Measurements from ENCODE around the gene HRH2. TPM values are rescaled to one million over a fixed set of nuclear protein-coding genes. Genes with fewer than 3 reads are reported as not detected.

Gene HRH2
- total RNA-seq, 2 experiments from 2014 or later = 26.9 to 27.5 TPM

DNA sequence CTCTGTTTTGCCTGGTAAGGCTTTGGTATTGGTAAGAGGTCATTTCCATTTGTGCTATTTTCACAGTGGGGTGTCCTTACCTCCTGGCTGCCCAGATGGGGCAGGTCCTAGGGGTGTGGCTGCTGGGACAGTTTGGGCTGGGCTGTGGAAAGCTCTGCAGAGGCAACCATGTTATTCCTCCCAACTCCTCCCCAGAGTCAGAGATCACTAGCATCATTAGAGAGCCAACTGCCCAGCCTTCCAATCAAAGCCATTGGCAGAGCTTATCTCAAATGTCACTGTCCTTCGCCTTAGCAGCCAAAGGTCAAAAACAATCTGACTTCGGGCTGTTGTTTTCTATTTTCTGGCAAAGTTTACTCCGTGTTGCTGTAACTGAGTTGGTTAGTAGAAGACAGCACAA lies 33.6 kb upstream of the HRH2 start:
- Mint-ChIP-seq H3K27me3 (ENCODE audit: low read depth) (peaks cover 2% of the 10 kb centered on the region), H3K9me3 (ENCODE audit: insufficient read depth) (peaks cover 10% of the 10 kb centered on the region), H3K27ac (no peak overlapping the region), H3K36me3 (ENCODE audit: low read depth) (peaks cover 7% of the 10 kb centered on the region), H3K4me1 (ENCODE audit: low read depth) (no peaks in the 10 kb centered on the region), H3K4me3 (no peak overlapping the region)
- ChIA-PET CTCF (no interaction called here), POLR2A (no interaction called here)
- DNase-seq (no peak), ATAC-seq (no peak)

DNA sequence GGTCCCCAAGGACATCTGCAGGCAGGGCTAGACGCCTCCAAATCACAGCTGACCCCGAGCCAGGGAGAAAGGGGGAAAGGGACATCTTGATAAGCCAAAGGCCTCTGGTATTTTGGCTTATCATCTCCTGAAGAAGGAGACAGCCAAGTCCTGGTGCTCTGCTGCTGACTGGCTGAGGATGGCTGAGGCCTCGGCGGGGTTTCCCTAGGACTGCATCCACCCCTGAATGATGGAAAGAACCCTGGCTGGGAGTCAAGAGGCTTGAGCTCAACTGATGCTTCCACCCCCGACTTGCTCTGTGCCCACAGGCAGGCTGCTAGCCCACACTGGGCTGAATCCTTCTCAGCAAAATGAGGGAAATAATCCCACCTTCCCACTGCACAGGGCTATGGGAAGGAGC lies 30.9 kb upstream of the HRH2 start:
- ChIA-PET POLR2A (no interaction called here), CTCF (interaction anchor here (1.4 kb wide), 1 partner anchor 93 kb away, joined by 3 read pairs; no protein-coding TSS in a partner anchor)
- Mint-ChIP-seq H3K4me3 (no peak overlapping the region), H3K9me3 (ENCODE audit: insufficient read depth) (peaks cover 14% of the 10 kb centered on the region), H3K4me1 (ENCODE audit: low read depth) (no peaks in the 10 kb centered on the region), H3K27ac (no peak overlapping the region), H3K36me3 (ENCODE audit: low read depth) (peaks cover 7% of the 10 kb centered on the region), H3K27me3 (ENCODE audit: low read depth) (peaks cover 2% of the 10 kb centered on the region)
- DNase-seq = no peak
- no peak for ATAC-seq

DNA sequence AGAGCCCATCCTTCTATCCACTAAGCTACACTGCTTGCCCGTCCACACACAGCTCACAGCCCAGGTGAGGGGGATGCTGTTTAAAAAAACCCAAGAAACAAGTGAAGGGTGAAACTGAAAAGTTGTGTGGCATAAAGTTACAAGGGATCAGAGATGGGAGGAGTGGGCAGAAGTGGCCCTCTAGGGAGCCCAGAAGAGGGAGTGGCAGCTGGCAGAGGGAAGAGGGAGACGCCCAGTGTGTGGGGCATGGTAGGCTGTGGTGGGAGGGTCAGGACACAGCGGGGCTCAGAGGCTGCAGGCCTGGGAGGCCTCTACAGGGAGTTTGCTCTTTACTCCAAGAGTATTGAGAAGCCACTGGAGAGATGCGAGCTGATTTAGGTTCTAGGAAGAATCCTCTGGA lies 30.1 kb upstream of the HRH2 start:
- ATAC-seq = no peak
- H3K27ac Mint-ChIP-seq = no peak overlapping the region

DNA sequence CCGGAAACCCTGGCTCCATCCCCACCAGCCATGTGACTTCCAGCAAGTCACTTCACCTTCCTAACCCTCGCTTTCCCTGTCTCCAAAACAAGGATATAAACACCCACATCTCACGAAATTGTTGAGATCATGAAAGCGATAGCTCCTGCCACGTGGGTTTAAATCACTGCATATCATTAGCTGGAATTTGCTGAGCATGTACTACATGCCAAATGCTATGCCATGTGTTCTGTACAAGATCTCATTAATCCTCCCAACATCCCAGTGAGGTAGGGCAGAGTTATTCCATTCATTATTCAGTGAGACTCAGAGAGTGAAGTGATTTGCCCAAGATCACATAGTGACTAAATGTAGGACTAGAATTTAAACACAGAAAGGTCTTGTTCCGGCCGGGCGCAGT lies 29.2 kb upstream of the HRH2 start:
- POLR2A ChIA-PET = no interaction called here
- peaks cover 7% of the 10 kb centered on the region for H3K36me3 Mint-ChIP-seq (ENCODE audit: low read depth)
- ATAC-seq = no peak
- H3K9me3 Mint-ChIP-seq (ENCODE audit: insufficient read depth) = peaks cover 14% of the 10 kb centered on the region
- DNase-seq = no peak
- no peak overlapping the region for H3K4me3 Mint-ChIP-seq
- no peaks in the 10 kb centered on the region for H3K27me3 Mint-ChIP-seq (ENCODE audit: low read depth)
- CTCF ChIA-PET = no interaction called here
- H3K27ac Mint-ChIP-seq = no peak overlapping the region
- no peaks in the 10 kb centered on the region for H3K4me1 Mint-ChIP-seq (ENCODE audit: low read depth)

More for the DNA sequence above, 30.1 kb upstream of the HRH2 start:
- ChIA-PET POLR2A (no interaction called here), CTCF (interaction anchor here (1.4 kb wide), 1 partner anchor 94 kb away, joined by 3 read pairs; no protein-coding TSS in a partner anchor)
- no peak for DNase-seq
- H3K4me3 Mint-ChIP-seq = no peak overlapping the region
- peaks cover 2% of the 10 kb centered on the region for H3K27me3 Mint-ChIP-seq (ENCODE audit: low read depth)
- H3K4me1 Mint-ChIP-seq (ENCODE audit: low read depth) = no peaks in the 10 kb centered on the region
- peaks cover 14% of the 10 kb centered on the region for H3K9me3 Mint-ChIP-seq (ENCODE audit: insufficient read depth)
- H3K36me3 Mint-ChIP-seq (ENCODE audit: low read depth) = peaks cover 7% of the 10 kb centered on the region

- ChIA-PET POLR2A (no interaction called here), CTCF (interaction anchor here (0.6 kb wide), 1 partner anchor 89 kb away, joined by 3 read pairs; no protein-coding TSS in a partner anchor)
- Mint-ChIP-seq H3K36me3 (ENCODE audit: low read depth) (peaks cover 7% of the 10 kb centered on the region), H3K27me3 (ENCODE audit: low read depth) (no peaks in the 10 kb centered on the region), H3K4me1 (ENCODE audit: low read depth) (no peaks in the 10 kb centered on the region), H3K27ac (no peak overlapping the region), H3K4me3 (no peak overlapping the region), H3K9me3 (ENCODE audit: insufficient read depth) (peaks cover 14% of the 10 kb centered on the region)
- ATAC-seq (no peak), DNase-seq (no peak)
Measured at GRCh38 chr5:175629261-175629660, 28.6 kb upstream of the HRH2 start.

DNA sequence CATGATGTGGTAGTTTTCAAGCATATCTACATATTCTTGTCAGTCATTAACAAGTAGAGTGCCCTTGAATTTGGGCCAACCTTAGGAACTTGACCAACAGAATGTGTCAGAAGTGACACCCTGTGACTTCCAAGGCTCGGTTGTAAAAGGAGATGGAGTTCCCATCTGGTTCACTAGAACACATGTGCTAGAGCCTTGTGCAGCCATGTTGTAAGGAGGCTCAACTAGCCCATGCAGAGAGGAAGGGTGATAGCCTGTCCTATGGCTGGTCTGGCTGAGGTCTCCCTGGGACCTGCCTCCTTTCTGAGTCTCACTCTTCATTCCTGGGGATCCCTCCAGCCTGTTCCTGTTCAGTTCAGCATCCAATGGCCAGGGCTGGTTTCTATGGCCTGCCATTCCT lies 28.1 kb upstream of the HRH2 start:
- DNase-seq = no peak
- H3K27ac Mint-ChIP-seq = no peak overlapping the region

GRCh38 chr5:175635854-175636584 lies 21.9 kb upstream of the HRH2 start:
- no peak overlapping the region for H3K27ac Mint-ChIP-seq
- no peaks in the 10 kb centered on the region for H3K9me3 Mint-ChIP-seq (ENCODE audit: insufficient read depth)
- no peak for DNase-seq
- H3K27me3 Mint-ChIP-seq (ENCODE audit: low read depth) = peaks cover 7% of the 10 kb centered on the region
- peaks cover 19% of the 10 kb centered on the region for H3K4me1 Mint-ChIP-seq (ENCODE audit: low read depth)
- no peak overlapping the region for H3K4me3 Mint-ChIP-seq
- no peaks in the 10 kb centered on the region for H3K36me3 Mint-ChIP-seq (ENCODE audit: low read depth)
- CTCF ChIA-PET = no interaction called here
- POLR2A ChIA-PET = no interaction called here
- ATAC-seq = no peak

More for the DNA sequence above, 28.1 kb upstream of the HRH2 start:
- ChIA-PET CTCF (interaction anchor here (0.6 kb wide), 1 partner anchor 88 kb away, joined by 3 read pairs; no protein-coding TSS in a partner anchor), POLR2A (no interaction called here)
- Mint-ChIP-seq H3K9me3 (ENCODE audit: insufficient read depth) (peaks cover 14% of the 10 kb centered on the region), H3K4me3 (no peak overlapping the region), H3K27me3 (ENCODE audit: low read depth) (no peaks in the 10 kb centered on the region), H3K4me1 (ENCODE audit: low read depth) (no peaks in the 10 kb centered on the region), H3K36me3 (ENCODE audit: low read depth) (peaks cover 7% of the 10 kb centered on the region)
- ATAC-seq = no peak

GRCh38 chr5:175638305-175638704 lies 19.6 kb upstream of the HRH2 start:
- Mint-ChIP-seq H3K9me3 (ENCODE audit: insufficient read depth) (no peaks in the 10 kb centered on the region), H3K27ac (no peak overlapping the region), H3K27me3 (ENCODE audit: low read depth) (peaks cover 7% of the 10 kb centered on the region), H3K4me1 (ENCODE audit: low read depth) (peaks cover 24% of the 10 kb centered on the region), H3K36me3 (ENCODE audit: low read depth) (no peaks in the 10 kb centered on the region), H3K4me3 (no peak overlapping the region)
- ATAC-seq (no peak), DNase-seq (no peak)
- ChIA-PET CTCF (no interaction called here), POLR2A (no interaction called here)

DNA sequence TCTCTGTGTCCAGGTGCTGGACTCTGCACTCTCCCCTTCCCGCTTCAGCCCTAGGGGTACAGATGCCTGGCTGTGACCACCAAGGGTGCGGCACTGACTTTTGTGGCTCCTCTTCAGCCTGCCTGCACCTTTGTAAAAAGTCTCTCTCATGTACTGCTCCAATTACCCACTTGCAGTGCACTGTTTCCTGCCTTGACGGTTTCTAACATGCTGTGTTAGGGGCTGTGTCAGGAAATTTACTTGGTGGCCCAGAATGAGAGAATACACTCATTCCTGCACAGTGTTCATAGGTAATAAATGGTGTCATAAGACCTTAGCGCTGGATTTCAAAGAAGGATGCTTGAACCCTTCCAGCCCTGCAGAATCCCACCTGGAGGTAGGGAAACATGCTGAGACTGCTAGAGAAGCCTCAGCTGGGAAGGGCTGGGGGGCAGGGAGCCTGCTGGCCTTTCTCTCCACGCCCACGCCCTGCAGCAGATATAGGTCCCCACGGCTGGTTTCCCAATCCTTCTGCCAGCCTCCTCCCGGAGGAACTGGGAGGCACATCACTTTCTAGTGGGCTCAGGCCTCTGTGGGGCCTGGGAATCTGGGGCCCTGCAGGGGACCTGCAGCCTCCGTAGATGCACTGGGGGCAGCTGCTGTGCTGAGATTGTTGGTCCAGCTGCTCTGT lies 17.6 kb upstream of the HRH2 start:
- peaks cover 24% of the 10 kb centered on the region for H3K4me1 Mint-ChIP-seq (ENCODE audit: low read depth)

DNA sequence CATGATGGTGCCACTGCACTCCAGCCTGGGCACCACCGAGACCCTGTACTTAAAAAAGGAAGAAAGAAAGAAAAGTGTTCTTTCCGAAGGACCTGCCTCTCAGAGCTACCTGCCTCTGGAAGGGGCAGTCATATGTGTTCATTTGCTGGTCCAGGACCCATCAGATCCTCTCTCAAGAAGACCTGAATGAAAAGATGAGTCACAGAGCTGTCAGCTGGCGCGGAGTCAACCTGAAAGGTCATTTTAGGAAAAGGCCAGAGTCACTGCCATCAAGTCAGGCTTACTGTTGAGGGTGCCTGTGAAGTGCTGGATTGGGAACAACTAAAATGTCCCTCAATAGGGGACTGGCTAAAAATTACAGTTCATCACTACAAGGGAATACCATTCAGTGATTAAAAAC lies 14.9 kb upstream of the HRH2 start:
- DNase-seq = no peak
- ChIA-PET POLR2A (no interaction called here), CTCF (no interaction called here)
- H3K36me3 Mint-ChIP-seq (ENCODE audit: low read depth) = peaks cover 8% of the 10 kb centered on the region
- peaks cover 24% of the 10 kb centered on the region for H3K4me1 Mint-ChIP-seq (ENCODE audit: low read depth)
- no peak overlapping the region for H3K4me3 Mint-ChIP-seq
- no peaks in the 10 kb centered on the region for H3K27me3 Mint-ChIP-seq (ENCODE audit: low read depth)
- peaks cover 7% of the 10 kb centered on the region for H3K9me3 Mint-ChIP-seq (ENCODE audit: insufficient read depth)
- no peak overlapping the region for H3K27ac Mint-ChIP-seq
- ATAC-seq = no peak

More for the DNA sequence above, 17.6 kb upstream of the HRH2 start:
- ChIA-PET POLR2A (no interaction called here), CTCF (no interaction called here)
- Mint-ChIP-seq H3K9me3 (ENCODE audit: insufficient read depth) (no peaks in the 10 kb centered on the region), H3K27me3 (ENCODE audit: low read depth) (peaks cover 7% of the 10 kb centered on the region), H3K36me3 (ENCODE audit: low read depth) (no peaks in the 10 kb centered on the region), H3K4me3 (no peak overlapping the region), H3K27ac (peak overlapping the region; percentile 61)
- ATAC-seq (peak; percentile 61), DNase-seq (no peak)

- CTCF ChIA-PET = no interaction called here
- H3K4me1 Mint-ChIP-seq (ENCODE audit: low read depth) = peaks cover 11% of the 10 kb centered on the region
- no peak overlapping the region for H3K4me3 Mint-ChIP-seq
Measured at GRCh38 chr5:175646251-175646650, 11.6 kb upstream of the HRH2 start.

DNA sequence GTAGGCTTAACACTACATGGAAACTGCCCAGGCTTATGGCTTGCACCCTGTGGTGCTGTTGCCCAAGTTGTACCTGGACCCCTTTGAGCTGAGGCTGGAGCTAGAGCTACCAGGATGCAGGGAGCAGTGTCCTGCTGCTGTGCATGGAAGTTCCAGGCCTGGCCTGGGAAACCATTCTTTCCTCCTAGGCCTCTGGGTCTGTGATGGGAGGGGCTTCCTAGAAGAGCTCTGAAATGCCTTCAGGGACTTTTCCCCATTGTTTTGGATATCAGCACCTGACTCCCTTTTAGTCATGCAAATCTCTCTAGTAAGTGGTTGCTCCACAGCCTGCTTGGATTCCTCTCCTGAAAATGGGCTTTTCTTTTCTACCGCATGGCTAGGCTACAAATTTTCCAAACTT lies 7.9 kb upstream of the HRH2 start:
- ChIA-PET CTCF (interaction anchor here (2.7 kb wide), 1 partner anchor 116 kb away, joined by 14 read pairs; no protein-coding TSS in a partner anchor), POLR2A (no interaction called here)
- peaks cover 42% of the 10 kb centered on the region for H3K36me3 Mint-ChIP-seq (ENCODE audit: low read depth)
- no peak overlapping the region for H3K4me3 Mint-ChIP-seq
- ATAC-seq (no peak), DNase-seq (no peak)
- peaks cover 46% of the 10 kb centered on the region for H3K4me1 Mint-ChIP-seq (ENCODE audit: low read depth)
- no peaks in the 10 kb centered on the region for H3K27me3 Mint-ChIP-seq (ENCODE audit: low read depth)
- H3K27ac Mint-ChIP-seq = no peak overlapping the region
- peaks cover 36% of the 10 kb centered on the region for H3K9me3 Mint-ChIP-seq (ENCODE audit: insufficient read depth)

More at GRCh38 chr5:175646251-175646650, 11.6 kb upstream of the HRH2 start:
- Mint-ChIP-seq H3K36me3 (ENCODE audit: low read depth) (peaks cover 29% of the 10 kb centered on the region), H3K27ac (no peak overlapping the region), H3K9me3 (ENCODE audit: insufficient read depth) (peaks cover 31% of the 10 kb centered on the region), H3K27me3 (ENCODE audit: low read depth) (no peaks in the 10 kb centered on the region)
- POLR2A ChIA-PET = no interaction called here
- no peak for ATAC-seq
- DNase-seq = no peak
